ENCODE results near the gene CELF5. TPM values are rescaled to one million over a fixed set of nuclear protein-coding genes. Genes with fewer than 3 reads are reported as not detected.
"Not testable (repeated sequence)": the region's sequence is repeated elsewhere in the genome, so short reads cannot be mapped to it uniquely, and the experiment has no call there.

The CELF5 gene
- total RNA-seq, 2 donors from 2014 or later, result 2.6 to 3.5 TPM

DNA sequence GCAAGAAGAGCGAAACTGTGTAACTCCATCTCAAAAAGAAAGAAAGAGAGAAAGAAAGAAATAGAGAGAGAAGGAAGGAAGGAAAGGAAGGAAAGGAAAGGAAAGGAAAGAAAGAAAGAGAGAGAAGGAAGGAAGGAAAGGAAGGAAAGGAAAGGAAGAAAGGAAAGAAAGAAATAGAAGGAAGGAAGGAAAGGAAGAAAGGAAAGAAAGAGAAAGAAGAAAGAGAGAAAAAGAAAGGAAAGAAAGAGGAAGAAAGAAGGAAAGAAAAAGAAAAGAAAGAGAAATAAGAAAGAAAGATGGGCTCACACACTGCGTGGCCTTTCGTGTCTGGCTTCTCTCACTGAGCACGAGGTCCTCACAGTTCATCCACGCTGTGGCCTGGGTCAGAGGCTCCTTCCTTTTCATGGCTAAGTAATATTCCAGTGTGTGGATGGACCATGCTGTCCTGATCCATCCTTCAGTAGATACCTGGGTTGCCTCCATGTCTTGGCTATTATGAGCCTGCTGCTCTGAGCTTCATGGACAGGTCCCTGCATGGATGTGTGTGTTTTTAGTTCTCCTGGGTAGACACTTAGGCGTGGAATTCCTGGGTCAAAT is 74.5 kb downstream of the CELF5 start:
- Histone ChIP-seq H3K9ac (ENCODE audit: extremely low read depth, low read length, poor library complexity, severe bottlenecking) (no peak overlapping the region), H3K27me3 (ENCODE audit: control insufficient read depth, insufficient read depth, low read length, poor library complexity, severe bottlenecking) (no peaks in the 10 kb centered on the region), H3K27ac (ENCODE audit: low read depth, low read length) (no peak overlapping the region), H3K9me3 (ENCODE audit: control insufficient read depth, low read length) (peaks cover 4% of the 10 kb centered on the region), H3K4me3 (ENCODE audit: low read length) (no peak overlapping the region), H3K36me3 (ENCODE audit: control insufficient read depth, insufficient read depth, low read length) (no peaks in the 10 kb centered on the region), H3K4me1 (ENCODE audit: control insufficient read depth, insufficient read depth, low read length) (no peaks in the 10 kb centered on the region)
- Mint-ChIP-seq H3K27ac (no peak overlapping the region), H3K36me3 (ENCODE audit: low read depth) (no peaks in the 10 kb centered on the region), H3K4me1 (no peaks in the 10 kb centered on the region), H3K9me3 (peaks cover 7% of the 10 kb centered on the region), H3K4me3 (no peak overlapping the region), H3K27me3 (ENCODE audit: insufficient read depth) (peaks cover 17% of the 10 kb centered on the region)
- TF ChIP-seq, protein P1, sequence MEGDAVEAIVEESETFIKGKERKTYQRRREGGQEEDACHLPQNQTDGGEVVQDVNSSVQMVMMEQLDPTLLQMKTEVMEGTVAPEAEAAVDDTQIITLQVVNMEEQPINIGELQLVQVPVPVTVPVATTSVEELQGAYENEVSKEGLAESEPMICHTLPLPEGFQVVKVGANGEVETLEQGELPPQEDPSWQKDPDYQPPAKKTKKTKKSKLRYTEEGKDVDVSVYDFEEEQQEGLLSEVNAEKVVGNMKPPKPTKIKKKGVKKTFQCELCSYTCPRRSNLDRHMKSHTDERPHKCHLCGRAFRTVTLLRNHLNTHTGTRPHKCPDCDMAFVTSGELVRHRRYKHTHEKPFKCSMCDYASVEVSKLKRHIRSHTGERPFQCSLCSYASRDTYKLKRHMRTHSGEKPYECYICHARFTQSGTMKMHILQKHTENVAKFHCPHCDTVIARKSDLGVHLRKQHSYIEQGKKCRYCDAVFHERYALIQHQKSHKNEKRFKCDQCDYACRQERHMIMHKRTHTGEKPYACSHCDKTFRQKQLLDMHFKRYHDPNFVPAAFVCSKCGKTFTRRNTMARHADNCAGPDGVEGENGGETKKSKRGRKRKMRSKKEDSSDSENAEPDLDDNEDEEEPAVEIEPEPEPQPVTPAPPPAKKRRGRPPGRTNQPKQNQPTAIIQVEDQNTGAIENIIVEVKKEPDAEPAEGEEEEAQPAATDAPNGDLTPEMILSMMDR (conservative IDR thresholded peaks at IDR 0.05), result no peak
- no peak for DNase-seq
- 51 to 73% methylated on average over 4 to 6 of the region's 6 CpGs for WGBS, 2 experiments (ENCODE audit: insufficient coverage in 1 of 2, insufficient read length in 1 of 2)

DNA sequence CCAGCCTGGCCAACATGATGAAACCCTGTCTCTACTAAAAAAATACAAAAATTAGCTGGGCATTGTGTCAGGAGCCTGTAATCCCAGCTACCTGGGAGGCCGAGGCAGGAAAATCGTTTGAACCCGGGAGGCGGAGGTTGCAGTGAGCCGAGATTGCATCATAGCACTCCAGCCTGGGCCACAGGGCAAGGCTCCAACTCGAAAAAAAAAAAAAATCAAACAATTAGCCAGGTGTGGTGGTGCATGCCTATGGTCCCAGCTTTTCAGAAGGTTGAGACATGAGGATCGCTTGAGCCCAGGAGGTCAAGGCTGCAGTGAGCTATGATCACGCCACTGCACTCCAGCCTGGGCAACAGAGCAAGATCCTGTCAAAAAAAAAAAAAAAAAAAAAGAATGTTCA is 76.1 kb downstream of the CELF5 start:
- H3K36me3 ChIP-seq (ENCODE audit: control insufficient read depth, insufficient read depth, low read length); H3K27me3 ChIP-seq (ENCODE audit: control insufficient read depth, insufficient read depth, low read length, poor library complexity, severe bottlenecking); H3K4me1 Mint-ChIP-seq; H3K4me1 ChIP-seq (ENCODE audit: control insufficient read depth, insufficient read depth, low read length); H3K27ac ChIP-seq (ENCODE audit: low read depth, low read length); DNase-seq; H3K4me3 Mint-ChIP-seq; H3K9ac ChIP-seq (ENCODE audit: extremely low read depth, low read length, poor library complexity, severe bottlenecking); H3K27ac Mint-ChIP-seq; H3K9me3 Mint-ChIP-seq; H3K36me3 Mint-ChIP-seq (ENCODE audit: low read depth); H3K9me3 ChIP-seq (ENCODE audit: control insufficient read depth, low read length); H3K4me3 ChIP-seq (ENCODE audit: low read length): not testable (repeated sequence)
- peaks cover 17% of the 10 kb centered on the region for H3K27me3 Mint-ChIP-seq (ENCODE audit: insufficient read depth)
- WGBS, 2 experiments (ENCODE audit: insufficient coverage in 1 of 2, insufficient read length in 1 of 2), result 70 to 81% methylated on average over 7 of the region's 8 CpGs

DNA sequence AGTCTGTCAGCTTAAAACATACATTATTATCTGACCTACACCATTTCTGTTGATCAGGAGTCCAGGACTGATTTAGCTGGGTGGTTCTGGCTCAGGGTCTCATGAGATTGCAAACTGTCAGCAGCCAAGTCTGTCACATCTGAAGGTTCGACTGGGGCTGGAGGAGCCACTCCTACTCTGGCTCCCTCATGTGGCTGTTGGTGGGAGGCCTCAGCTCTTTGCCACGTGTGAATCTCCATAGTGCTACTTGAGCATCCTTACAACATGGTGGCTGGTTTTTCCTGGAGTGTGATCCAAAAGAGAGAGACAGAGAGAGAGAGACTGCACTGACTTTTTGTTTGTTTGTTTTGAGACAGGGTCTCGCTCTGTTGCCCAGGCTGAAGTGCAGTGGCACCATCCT is 78.3 kb downstream of the CELF5 start:
- Histone ChIP-seq H3K4me1 (ENCODE audit: control insufficient read depth, insufficient read depth, low read length) (no peaks in the 10 kb centered on the region), H3K9me3 (ENCODE audit: control insufficient read depth, low read length) (peaks cover 4% of the 10 kb centered on the region), H3K27me3 (ENCODE audit: control insufficient read depth, insufficient read depth, low read length, poor library complexity, severe bottlenecking) (no peaks in the 10 kb centered on the region), H3K27ac (ENCODE audit: low read depth, low read length) (no peak overlapping the region), H3K4me3 (ENCODE audit: low read length) (no peak overlapping the region), H3K9ac (ENCODE audit: extremely low read depth, low read length, poor library complexity, severe bottlenecking) (no peak overlapping the region), H3K36me3 (ENCODE audit: control insufficient read depth, insufficient read depth, low read length) (no peaks in the 10 kb centered on the region)
- TF ChIP-seq, protein P1 (conservative IDR thresholded peaks at IDR 0.05), result peak; percentile 29
- DNase-seq, result no peak
- H3K27me3 Mint-ChIP-seq (ENCODE audit: insufficient read depth), result peaks cover 16% of the 10 kb centered on the region
- WGBS, 2 experiments (ENCODE audit: insufficient coverage in 1 of 2, insufficient read length in 1 of 2), result 49 to 61% methylated on average over 3 of the region's 3 CpGs
- no peaks in the 10 kb centered on the region for H3K36me3 Mint-ChIP-seq (ENCODE audit: low read depth)
- H3K4me3 Mint-ChIP-seq, result no peak overlapping the region
- no peaks in the 10 kb centered on the region for H3K4me1 Mint-ChIP-seq
- no peak overlapping the region for H3K27ac Mint-ChIP-seq
- H3K9me3 Mint-ChIP-seq, result peaks cover 7% of the 10 kb centered on the region

All from endodermal cell (in vitro differentiated cells).